A673 (cell line): ENCODE data around the gene CABLES1.

Experiments used
- CTCF ChIP-seq: fragments of 300-800, 200-600 bp; sonication (generic); conservative IDR thresholded peaks from 2 replicates; pipeline ENCODE4 v1.5.1; 2017; ENCODE audit warnings: low read depth, mild to moderate bottlenecking, antibody characterized with exemption, low read length, moderate library complexity, mixed read lengths
- EZH2 ChIP-seq: fragments of 200-600 bp; sonication (generic); IDR thresholded peaks from 2 replicates; pipeline ENCODE4 v1.6.1; 2017; ENCODE audit warnings: borderline replicate concordance, low read depth, mild to moderate bottlenecking, mixed read lengths, antibody characterized with exemption, low read length; ENCODE audit not compliant: poor library complexity, severe bottlenecking

GRCh38 chr18:23092121-23092520, 43.2 kb upstream of the CABLES1 start:
- no peak for TF ChIP-seq CTCF
- TF ChIP-seq EZH2: no peak
